NT2/D1 (cell line): ENCODE data around the gene AGBL4.

Experiments used
- DNase-seq: peaks from one replicate; pipeline ENCODE4 v3.0.0-alpha.2; 2011; ENCODE audit warnings: low read depth, low spot score
- H3K27me3 ChIP-seq: 2 replicates; pipeline ENCODE4 v1.6.0; 2011; ENCODE audit warnings: mild to moderate bottlenecking; ENCODE audit not compliant: insufficient read length, insufficient read depth
- H3K36me3 ChIP-seq: 2 replicates; pipeline ENCODE4 v1.6.1; 2011; ENCODE audit warnings: mild to moderate bottlenecking, low read length, mixed read lengths; ENCODE audit not compliant: insufficient read depth, insufficient read length
- H3K4me1 ChIP-seq: 2 replicates; pipeline ENCODE4 v1.5.1; 2011; ENCODE audit not compliant: insufficient read depth, insufficient read length
- H3K4me3 ChIP-seq: 2 replicates; pipeline ENCODE4 v1.5.1; 2011; ENCODE audit warnings: low read depth; ENCODE audit not compliant: insufficient read length
- H3K9ac ChIP-seq: 2 replicates; pipeline ENCODE4 v1.6.0; 2011; ENCODE audit warnings: low read depth; ENCODE audit not compliant: insufficient read length
- H3K9me3 ChIP-seq: 2 replicates; pipeline ENCODE4 v1.5.1; 2011; ENCODE audit warnings: mild to moderate bottlenecking, low read length; ENCODE audit not compliant: insufficient read depth
- SUZ12 ChIP-seq: IDR thresholded peaks from 2 replicates; pipeline ENCODE4 v1.6.1; 2011; ENCODE audit not compliant: insufficient read length, insufficient read depth; ENCODE audit errors: extremely low read depth
- YY1 ChIP-seq: IDR thresholded peaks from 2 replicates; pipeline ENCODE4 v1.6.1; 2011; ENCODE audit not compliant: insufficient read length, insufficient read depth
- ZNF274 ChIP-seq: IDR thresholded peaks from 2 replicates; pipeline ENCODE4 v1.6.1; 2011; ENCODE audit warnings: mild to moderate bottlenecking, low read depth, low read length

The AGBL4 gene

GRCh38 chr1:48726557-48727215 lies 1297.1 kb downstream of the AGBL4 start:
- Histone ChIP-seq H3K4me1 (no peaks in the 10 kb centered on the region), H3K36me3 (no peaks in the 10 kb centered on the region), H3K9ac (no peak overlapping the region), H3K4me3 (no peak overlapping the region), H3K27me3 (no peaks in the 10 kb centered on the region), H3K9me3 (no peaks in the 10 kb centered on the region)
- TF ChIP-seq YY1 (no peak), SUZ12 (no peak), ZNF274 (no peak)
- no peak for DNase-seq

GRCh38 chr1:48726139-48726538 lies 1297.6 kb downstream of the AGBL4 start:
- no peak for TF ChIP-seq YY1
- no peak for TF ChIP-seq SUZ12
- no peak for TF ChIP-seq ZNF274
- Histone ChIP-seq H3K4me3 (no peak overlapping the region), H3K9me3 (no peaks in the 10 kb centered on the region), H3K9ac (no peak overlapping the region), H3K4me1 (no peaks in the 10 kb centered on the region), H3K36me3 (no peaks in the 10 kb centered on the region), H3K27me3 (no peaks in the 10 kb centered on the region)
- no peak for DNase-seq

GRCh38 chr1:48725341-48726046 lies 1298.3 kb downstream of the AGBL4 start:
- TF ChIP-seq ZNF274 (no peak), SUZ12 (no peak), YY1 (no peak)
- DNase-seq: no peak
- Histone ChIP-seq H3K9ac (no peak overlapping the region), H3K4me3 (no peak overlapping the region), H3K9me3 (no peaks in the 10 kb centered on the region), H3K36me3 (no peaks in the 10 kb centered on the region), H3K27me3 (no peaks in the 10 kb centered on the region), H3K4me1 (no peaks in the 10 kb centered on the region)

GRCh38 chr1:48720929-48721328 lies 1302.8 kb downstream of the AGBL4 start:
- no peak for TF ChIP-seq ZNF274
- TF ChIP-seq SUZ12: no peak
- no peak for TF ChIP-seq YY1
- DNase-seq: no peak
- Histone ChIP-seq H3K36me3 (no peaks in the 10 kb centered on the region), H3K9me3 (no peaks in the 10 kb centered on the region), H3K9ac (no peak overlapping the region), H3K4me3 (no peak overlapping the region), H3K27me3 (no peaks in the 10 kb centered on the region), H3K4me1 (no peaks in the 10 kb centered on the region)

- Histone ChIP-seq H3K27me3 (no peaks in the 10 kb centered on the region), H3K4me3 (no peak overlapping the region), H3K9me3 (no peaks in the 10 kb centered on the region), H3K36me3 (no peaks in the 10 kb centered on the region), H3K4me1 (no peaks in the 10 kb centered on the region), H3K9ac (no peak overlapping the region)
- TF ChIP-seq YY1 (no peak), SUZ12 (no peak), ZNF274 (no peak)
- no peak for DNase-seq
These were observed 1305.0 kb downstream of the AGBL4 start for GRCh38 chr1:48718705-48719104.

- no peak for TF ChIP-seq SUZ12
- no peak for TF ChIP-seq YY1
- TF ChIP-seq ZNF274: no peak
- Histone ChIP-seq H3K9ac (no peak overlapping the region), H3K4me1 (no peaks in the 10 kb centered on the region), H3K9me3 (no peaks in the 10 kb centered on the region), H3K27me3 (no peaks in the 10 kb centered on the region), H3K4me3 (no peak overlapping the region), H3K36me3 (no peaks in the 10 kb centered on the region)
- no peak for DNase-seq
These were observed 1305.6 kb downstream of the AGBL4 start for GRCh38 chr1:48718116-48718630.

GRCh38 chr1:48717082-48717481 lies 1306.7 kb downstream of the AGBL4 start:
- Histone ChIP-seq H3K27me3 (no peaks in the 10 kb centered on the region), H3K9ac (no peak overlapping the region), H3K4me3 (no peak overlapping the region), H3K9me3 (no peaks in the 10 kb centered on the region), H3K4me1 (no peaks in the 10 kb centered on the region), H3K36me3 (no peaks in the 10 kb centered on the region)
- no peak for TF ChIP-seq ZNF274
- TF ChIP-seq YY1: no peak
- no peak for TF ChIP-seq SUZ12
- DNase-seq: no peak
